Uterus (tissue), 2 donors: ENCODE data around the gene JARID2.

Experiments used
- POLR2A ChIP-seq, 2 donors: fragments of 450-650 bp; IDR thresholded peaks; one replicate each; pipeline ENCODE4 v1.6.1; 2016; ENCODE audit warnings: antibody characterized with exemption in 2 of 2, mild to moderate bottlenecking in 1 of 2, moderate library complexity in 1 of 2
- TF ChIP-seq, protein P1 (sequence below), 4 experiments: fragments of 200-600 bp in 2 of 4; fragments of 450-650 bp in 2 of 4; sonication (generic) in 2 of 4; IDR thresholded peaks; one replicate each; pipeline ENCODE4 v1.5.1; 2016 to 2019; ENCODE audit warnings: antibody characterized with exemption in 4 of 4, mild to moderate bottlenecking in 2 of 4, moderate library complexity in 1 of 4

DNA sequence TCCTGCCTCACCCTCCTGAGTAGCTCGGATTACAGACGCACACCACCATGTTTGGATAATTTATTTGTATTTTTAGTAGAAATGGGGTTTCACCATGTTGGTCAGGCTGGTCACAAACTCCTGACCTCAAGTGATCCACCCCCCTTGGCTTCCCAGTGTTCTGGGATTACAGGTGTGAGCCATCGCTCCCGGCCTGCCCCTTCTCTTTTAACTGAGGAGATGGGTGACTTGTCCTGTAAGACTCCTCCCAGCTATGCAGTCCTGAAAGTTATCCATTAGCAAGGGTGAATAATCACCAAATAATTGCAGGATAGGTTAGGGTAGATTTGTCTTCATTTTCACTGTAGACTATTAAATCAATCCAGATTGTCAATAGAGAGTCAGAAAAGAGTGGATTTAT is 40.5 kb upstream of the JARID2 start:
- TF ChIP-seq, protein P1, sequence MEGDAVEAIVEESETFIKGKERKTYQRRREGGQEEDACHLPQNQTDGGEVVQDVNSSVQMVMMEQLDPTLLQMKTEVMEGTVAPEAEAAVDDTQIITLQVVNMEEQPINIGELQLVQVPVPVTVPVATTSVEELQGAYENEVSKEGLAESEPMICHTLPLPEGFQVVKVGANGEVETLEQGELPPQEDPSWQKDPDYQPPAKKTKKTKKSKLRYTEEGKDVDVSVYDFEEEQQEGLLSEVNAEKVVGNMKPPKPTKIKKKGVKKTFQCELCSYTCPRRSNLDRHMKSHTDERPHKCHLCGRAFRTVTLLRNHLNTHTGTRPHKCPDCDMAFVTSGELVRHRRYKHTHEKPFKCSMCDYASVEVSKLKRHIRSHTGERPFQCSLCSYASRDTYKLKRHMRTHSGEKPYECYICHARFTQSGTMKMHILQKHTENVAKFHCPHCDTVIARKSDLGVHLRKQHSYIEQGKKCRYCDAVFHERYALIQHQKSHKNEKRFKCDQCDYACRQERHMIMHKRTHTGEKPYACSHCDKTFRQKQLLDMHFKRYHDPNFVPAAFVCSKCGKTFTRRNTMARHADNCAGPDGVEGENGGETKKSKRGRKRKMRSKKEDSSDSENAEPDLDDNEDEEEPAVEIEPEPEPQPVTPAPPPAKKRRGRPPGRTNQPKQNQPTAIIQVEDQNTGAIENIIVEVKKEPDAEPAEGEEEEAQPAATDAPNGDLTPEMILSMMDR (IDR thresholded peaks at IDR 0.05): no peak
- no peak for TF ChIP-seq POLR2A (IDR thresholded peaks at IDR 0.05)
